Measurements from ENCODE around the gene CD247. TPM values are rescaled to one million over a fixed set of nuclear protein-coding genes. Genes with fewer than 3 reads are reported as not detected.

Gene CD247
- total RNA-seq, 1 experiment from 2014 or later = 0.44 TPM

DNA sequence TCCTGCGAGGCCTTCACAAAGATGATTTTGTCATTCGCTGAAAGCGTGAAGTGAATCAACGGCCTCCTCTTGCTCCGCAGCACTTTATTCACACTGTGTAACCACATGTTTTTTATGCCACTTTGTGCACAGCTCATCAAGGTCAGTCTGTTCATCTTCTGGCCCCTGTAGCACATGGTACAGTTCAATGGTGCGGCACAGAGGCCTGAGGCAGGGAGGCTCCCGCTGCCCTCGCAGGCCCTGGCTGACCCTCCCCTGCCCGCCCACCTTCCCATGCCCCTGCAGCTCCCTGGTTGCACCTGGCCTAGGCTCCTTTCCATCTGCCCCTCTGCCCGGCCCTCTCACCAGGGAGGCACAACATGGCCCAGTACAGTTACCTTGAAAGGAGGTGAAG is 87.5 kb downstream of the CD247 start:
- H3K9me3 ChIP-seq (ENCODE audit: control insufficient read depth, insufficient read depth, low read depth, low read length) = no peaks in the 10 kb centered on the region
- POLR2A ChIA-PET = no interaction called here
- H3K4me1 ChIP-seq (ENCODE audit: control insufficient read depth, insufficient read depth, low read length) = no peaks in the 10 kb centered on the region
- no peaks in the 10 kb centered on the region for H3K27me3 ChIP-seq (ENCODE audit: control insufficient read depth, insufficient read depth, low read length)
- in situ Hi-C loops (cut with HindIII; ENCODE audit: low pct_unique_long_range_greater_than_20kb, low sequenced_read_pairs) (no loop called here), intact Hi-C loops (cut with micrococcal nuclease; ENCODE audit: unreplicated experiment) (no loop called here)
- H3K4me3 ChIP-seq (ENCODE audit: low read depth in 2 of 2, low read length in 2 of 2) = no peak overlapping the region
- no peak for TF ChIP-seq SIN3A (IDR thresholded peaks at IDR 0.05; ENCODE audit: borderline replicate concordance, insufficient read depth, low read depth, low read length)
- no peak for TF ChIP-seq POLR2AphosphoS5 (IDR thresholded peaks at IDR 0.05; ENCODE audit: low read depth, low read length)
- TF ChIP-seq TCF7L2 (IDR thresholded peaks at IDR 0.05; ENCODE audit: low read depth, low read length) = no peak
- TF ChIP-seq, protein P1, sequence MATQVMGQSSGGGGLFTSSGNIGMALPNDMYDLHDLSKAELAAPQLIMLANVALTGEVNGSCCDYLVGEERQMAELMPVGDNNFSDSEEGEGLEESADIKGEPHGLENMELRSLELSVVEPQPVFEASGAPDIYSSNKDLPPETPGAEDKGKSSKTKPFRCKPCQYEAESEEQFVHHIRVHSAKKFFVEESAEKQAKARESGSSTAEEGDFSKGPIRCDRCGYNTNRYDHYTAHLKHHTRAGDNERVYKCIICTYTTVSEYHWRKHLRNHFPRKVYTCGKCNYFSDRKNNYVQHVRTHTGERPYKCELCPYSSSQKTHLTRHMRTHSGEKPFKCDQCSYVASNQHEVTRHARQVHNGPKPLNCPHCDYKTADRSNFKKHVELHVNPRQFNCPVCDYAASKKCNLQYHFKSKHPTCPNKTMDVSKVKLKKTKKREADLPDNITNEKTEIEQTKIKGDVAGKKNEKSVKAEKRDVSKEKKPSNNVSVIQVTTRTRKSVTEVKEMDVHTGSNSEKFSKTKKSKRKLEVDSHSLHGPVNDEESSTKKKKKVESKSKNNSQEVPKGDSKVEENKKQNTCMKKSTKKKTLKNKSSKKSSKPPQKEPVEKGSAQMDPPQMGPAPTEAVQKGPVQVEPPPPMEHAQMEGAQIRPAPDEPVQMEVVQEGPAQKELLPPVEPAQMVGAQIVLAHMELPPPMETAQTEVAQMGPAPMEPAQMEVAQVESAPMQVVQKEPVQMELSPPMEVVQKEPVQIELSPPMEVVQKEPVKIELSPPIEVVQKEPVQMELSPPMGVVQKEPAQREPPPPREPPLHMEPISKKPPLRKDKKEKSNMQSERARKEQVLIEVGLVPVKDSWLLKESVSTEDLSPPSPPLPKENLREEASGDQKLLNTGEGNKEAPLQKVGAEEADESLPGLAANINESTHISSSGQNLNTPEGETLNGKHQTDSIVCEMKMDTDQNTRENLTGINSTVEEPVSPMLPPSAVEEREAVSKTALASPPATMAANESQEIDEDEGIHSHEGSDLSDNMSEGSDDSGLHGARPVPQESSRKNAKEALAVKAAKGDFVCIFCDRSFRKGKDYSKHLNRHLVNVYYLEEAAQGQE (IDR thresholded peaks at IDR 0.05; ENCODE audit: insufficient read depth in 1 of 2, low read depth in 2 of 2, low read length in 1 of 2) = no peak
- TF ChIP-seq, protein P2, sequence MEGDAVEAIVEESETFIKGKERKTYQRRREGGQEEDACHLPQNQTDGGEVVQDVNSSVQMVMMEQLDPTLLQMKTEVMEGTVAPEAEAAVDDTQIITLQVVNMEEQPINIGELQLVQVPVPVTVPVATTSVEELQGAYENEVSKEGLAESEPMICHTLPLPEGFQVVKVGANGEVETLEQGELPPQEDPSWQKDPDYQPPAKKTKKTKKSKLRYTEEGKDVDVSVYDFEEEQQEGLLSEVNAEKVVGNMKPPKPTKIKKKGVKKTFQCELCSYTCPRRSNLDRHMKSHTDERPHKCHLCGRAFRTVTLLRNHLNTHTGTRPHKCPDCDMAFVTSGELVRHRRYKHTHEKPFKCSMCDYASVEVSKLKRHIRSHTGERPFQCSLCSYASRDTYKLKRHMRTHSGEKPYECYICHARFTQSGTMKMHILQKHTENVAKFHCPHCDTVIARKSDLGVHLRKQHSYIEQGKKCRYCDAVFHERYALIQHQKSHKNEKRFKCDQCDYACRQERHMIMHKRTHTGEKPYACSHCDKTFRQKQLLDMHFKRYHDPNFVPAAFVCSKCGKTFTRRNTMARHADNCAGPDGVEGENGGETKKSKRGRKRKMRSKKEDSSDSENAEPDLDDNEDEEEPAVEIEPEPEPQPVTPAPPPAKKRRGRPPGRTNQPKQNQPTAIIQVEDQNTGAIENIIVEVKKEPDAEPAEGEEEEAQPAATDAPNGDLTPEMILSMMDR (IDR thresholded peaks at IDR 0.05) = no peak
- no TSS peak for BruUV-seq (replicated peaks)
- ATAC-seq (no peak), DNase-seq (ENCODE audit: low read depth, low spot score) (no peak)
- H3K36me3 ChIP-seq (ENCODE audit: control insufficient read depth, insufficient read depth, low read length) = no peaks in the 10 kb centered on the region
- no peak overlapping the region for H3K27ac ChIP-seq (ENCODE audit: low read length)
- CTCF ChIA-PET = interaction anchor here (0.6 kb wide), 1 partner anchor 1568 kb away, joined by 8 read pairs; no protein-coding TSS in a partner anchor

DNA sequence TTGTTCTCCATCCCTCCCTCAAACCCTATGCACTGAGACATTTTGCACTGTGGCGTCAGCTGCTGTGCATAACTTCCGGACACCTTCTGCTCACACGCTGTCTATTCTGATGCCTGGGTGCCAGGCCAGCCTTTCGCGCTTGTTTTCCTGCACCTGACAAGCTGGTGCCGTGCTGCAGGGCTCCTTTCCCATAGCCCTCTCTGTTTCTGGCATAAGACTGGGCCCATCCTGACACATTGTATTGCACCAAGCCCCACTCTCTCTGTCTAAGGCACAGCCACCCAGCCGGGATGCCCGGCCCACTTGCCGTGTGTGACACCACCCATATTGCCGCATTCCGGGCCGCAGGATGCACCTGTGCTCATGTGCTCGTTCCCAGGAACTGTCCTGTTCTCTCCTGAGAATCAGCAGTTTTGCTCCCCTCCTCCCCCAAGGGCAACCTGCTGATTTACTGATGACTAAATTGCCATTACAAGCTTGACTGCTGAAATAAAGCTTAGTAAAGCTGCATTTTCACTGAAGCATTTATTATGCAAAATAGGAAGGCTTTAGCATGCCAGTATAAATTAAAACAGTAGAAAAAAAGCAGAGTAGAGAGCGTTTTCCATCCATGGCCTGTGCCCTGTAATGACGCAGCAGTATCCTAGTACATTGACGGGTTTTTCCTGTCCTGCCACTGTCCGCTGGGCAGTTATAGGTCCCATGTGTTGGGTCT is 88.0 kb downstream of the CD247 start:
- ATAC-seq (no peak), DNase-seq (ENCODE audit: low read depth, low spot score) (no peak)
- no TSS peak for BruUV-seq (replicated peaks)
- intact Hi-C loops (cut with micrococcal nuclease; ENCODE audit: unreplicated experiment) (no loop called here), in situ Hi-C loops (cut with HindIII; ENCODE audit: low pct_unique_long_range_greater_than_20kb, low sequenced_read_pairs) (no loop called here)
- ChIA-PET POLR2A (no interaction called here), CTCF (no interaction called here)
- no peak for TF ChIP-seq POLR2AphosphoS5 (IDR thresholded peaks at IDR 0.05; ENCODE audit: low read depth, low read length)
- TF ChIP-seq, protein P1 (IDR thresholded peaks at IDR 0.05; ENCODE audit: insufficient read depth in 1 of 2, low read depth in 2 of 2, low read length in 1 of 2) = no peak
- TF ChIP-seq, protein P2 (IDR thresholded peaks at IDR 0.05) = no peak
- TF ChIP-seq TCF7L2 (IDR thresholded peaks at IDR 0.05; ENCODE audit: low read depth, low read length) = no peak
- no peak for TF ChIP-seq SIN3A (IDR thresholded peaks at IDR 0.05; ENCODE audit: borderline replicate concordance, insufficient read depth, low read depth, low read length)
- no peaks in the 10 kb centered on the region for H3K9me3 ChIP-seq (ENCODE audit: control insufficient read depth, insufficient read depth, low read depth, low read length)
- H3K27me3 ChIP-seq (ENCODE audit: control insufficient read depth, insufficient read depth, low read length) = no peaks in the 10 kb centered on the region
- H3K4me3 ChIP-seq (ENCODE audit: low read depth in 2 of 2, low read length in 2 of 2) = no peak overlapping the region
- H3K27ac ChIP-seq (ENCODE audit: low read length) = no peak overlapping the region
- H3K4me1 ChIP-seq (ENCODE audit: control insufficient read depth, insufficient read depth, low read length) = no peaks in the 10 kb centered on the region
- H3K36me3 ChIP-seq (ENCODE audit: control insufficient read depth, insufficient read depth, low read length) = no peaks in the 10 kb centered on the region

All from Panc1 (cell line).